ENCODE results near the gene CD84.
"Not testable (repeated sequence)": the region's sequence is repeated elsewhere in the genome, so short reads cannot be mapped to it uniquely, and the experiment has no call there.

CD84 gene

GRCh38 chr1:160540859-160541233 is 38.5 kb downstream of the CD84 start:
- no peak for DNase-seq (ENCODE audit: low read depth)

- no peak for DNase-seq (ENCODE audit: low read depth)
Measured at GRCh38 chr1:160539990-160540858, 39.1 kb downstream of the CD84 start.

GRCh38 chr1:160539684-160539989 is 39.7 kb downstream of the CD84 start:
- no peak for DNase-seq (ENCODE audit: low read depth)

GRCh38 chr1:160538985-160539651 is 40.2 kb downstream of the CD84 start:
- DNase-seq (ENCODE audit: low read depth): no peak

- no peak for DNase-seq (ENCODE audit: low read depth)
Measured at GRCh38 chr1:160537714-160538665, 41.3 kb downstream of the CD84 start.

- DNase-seq (ENCODE audit: low read depth): no peak
Measured at GRCh38 chr1:160534823-160535605, 44.3 kb downstream of the CD84 start.

- DNase-seq (ENCODE audit: low read depth): not testable (repeated sequence)
Measured at GRCh38 chr1:160532557-160532813, 46.8 kb downstream of the CD84 start.

GRCh38 chr1:160531809-160532556 is 47.3 kb downstream of the CD84 start:
- not testable (repeated sequence) for DNase-seq (ENCODE audit: low read depth)

- not testable (repeated sequence) for DNase-seq (ENCODE audit: low read depth)
Measured at GRCh38 chr1:160529401-160529952, 49.8 kb downstream of the CD84 start.

- DNase-seq (ENCODE audit: low read depth): not testable (repeated sequence)
Measured at GRCh38 chr1:160523789-160524188, 55.5 kb downstream of the CD84 start.

GRCh38 chr1:160522622-160523345 is 56.5 kb downstream of the CD84 start, which contains the start of gene SLAMF6:
TSS of gene SLAMF6 (minus strand) at chr1:160523255. CDS start at chr1:160523192, 63 bp downstream.
- no peak for DNase-seq (ENCODE audit: low read depth)

GRCh38 chr1:160522136-160522535 is 57.2 kb downstream of the CD84 start:
- no peak for DNase-seq (ENCODE audit: low read depth)

GRCh38 chr1:160521554-160521953 is 57.7 kb downstream of the CD84 start:
- DNase-seq (ENCODE audit: low read depth): no peak

GRCh38 chr1:160520999-160521398 is 58.3 kb downstream of the CD84 start:
- DNase-seq (ENCODE audit: low read depth): no peak

- DNase-seq (ENCODE audit: low read depth): peak; percentile 14
Measured at GRCh38 chr1:160520582-160520981, 58.7 kb downstream of the CD84 start.

- DNase-seq (ENCODE audit: low read depth): peak; percentile 6
Measured at GRCh38 chr1:160519642-160520435, 59.5 kb downstream of the CD84 start.

- not testable (repeated sequence) for DNase-seq (ENCODE audit: low read depth)
Measured at GRCh38 chr1:160517519-160517918, 61.8 kb downstream of the CD84 start.

- not testable (repeated sequence) for DNase-seq (ENCODE audit: low read depth)
Measured at GRCh38 chr1:160515908-160516307, 63.4 kb downstream of the CD84 start.

GRCh38 chr1:160504651-160505050 is 74.6 kb downstream of the CD84 start:
- no peak for DNase-seq (ENCODE audit: low read depth)

All from ELR (cell line).